ENCODE measurements around the gene DYNLL2.
"Not testable (repeated sequence)": the region's sequence is repeated elsewhere in the genome, so short reads cannot be mapped to it uniquely, and the experiment has no call there.

The DYNLL2 gene

GRCh38 chr17:58082870-58083490, at the start of gene DYNLL2:
Gene DYNLL2 (plus strand): TSS chr17:58083419. CDS start chr17:58087091, 3,672 bp downstream.
- peaks cover 4% of the 10 kb centered on the region for H3K27me3 Mint-ChIP-seq (ENCODE audit: low read depth, poor library complexity)
- H3K27ac Mint-ChIP-seq, result peak within 1 kb of the TSS; percentile 99
- peak within 1 kb of the TSS; percentile 91 for H3K4me3 Mint-ChIP-seq
- no peaks in the 10 kb centered on the region for H3K9me3 Mint-ChIP-seq
- H3K4me1 Mint-ChIP-seq, result peaks cover 78% of the 10 kb centered on the region
- TF ChIP-seq CTCF (IDR thresholded peaks at IDR 0.05), result no peak
- DNase-seq, result peak; percentile 95
- peaks cover 18% of the 10 kb centered on the region for H3K36me3 Mint-ChIP-seq (ENCODE audit: low read depth)

GRCh38 chr17:58039975-58040374, 43.2 kb upstream of the DYNLL2 start:
- no peak for DNase-seq
- no peak overlapping the region for H3K4me3 Mint-ChIP-seq
- H3K27ac Mint-ChIP-seq, result no peak overlapping the region
- no peak for TF ChIP-seq CTCF (IDR thresholded peaks at IDR 0.05)
- peaks cover 31% of the 10 kb centered on the region for H3K27me3 Mint-ChIP-seq (ENCODE audit: low read depth, poor library complexity)
- peaks cover 6% of the 10 kb centered on the region for H3K4me1 Mint-ChIP-seq
- H3K9me3 Mint-ChIP-seq, result peaks cover 4% of the 10 kb centered on the region
- no peaks in the 10 kb centered on the region for H3K36me3 Mint-ChIP-seq (ENCODE audit: low read depth)

DNA sequence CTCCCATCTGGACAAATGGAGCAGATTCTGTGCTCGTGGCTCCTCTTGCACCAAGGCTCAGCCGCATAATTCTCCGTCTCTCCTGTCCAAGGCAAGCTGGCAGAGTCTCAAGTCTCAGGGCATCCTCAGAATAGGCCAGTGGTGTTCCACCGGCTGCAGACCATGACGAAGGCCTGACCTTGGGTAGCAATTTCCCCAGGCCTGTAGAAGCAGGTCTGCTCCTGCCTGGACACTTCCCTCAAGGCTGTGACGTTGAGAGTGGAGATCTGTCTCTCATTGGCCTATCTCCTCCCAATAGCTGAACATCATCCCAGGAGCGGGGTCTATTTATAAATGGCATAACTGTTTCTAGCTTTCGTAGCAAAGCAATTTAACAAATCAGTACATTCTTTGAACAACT, 42.8 kb upstream of the DYNLL2 start:
- no peak overlapping the region for H3K4me3 Mint-ChIP-seq
- peaks cover 4% of the 10 kb centered on the region for H3K9me3 Mint-ChIP-seq
- peaks cover 6% of the 10 kb centered on the region for H3K4me1 Mint-ChIP-seq
- H3K27ac Mint-ChIP-seq, result no peak overlapping the region
- H3K36me3 Mint-ChIP-seq (ENCODE audit: low read depth), result no peaks in the 10 kb centered on the region
- peaks cover 31% of the 10 kb centered on the region for H3K27me3 Mint-ChIP-seq (ENCODE audit: low read depth, poor library complexity)
- no peak for DNase-seq
- TF ChIP-seq CTCF (IDR thresholded peaks at IDR 0.05), result no peak

DNA sequence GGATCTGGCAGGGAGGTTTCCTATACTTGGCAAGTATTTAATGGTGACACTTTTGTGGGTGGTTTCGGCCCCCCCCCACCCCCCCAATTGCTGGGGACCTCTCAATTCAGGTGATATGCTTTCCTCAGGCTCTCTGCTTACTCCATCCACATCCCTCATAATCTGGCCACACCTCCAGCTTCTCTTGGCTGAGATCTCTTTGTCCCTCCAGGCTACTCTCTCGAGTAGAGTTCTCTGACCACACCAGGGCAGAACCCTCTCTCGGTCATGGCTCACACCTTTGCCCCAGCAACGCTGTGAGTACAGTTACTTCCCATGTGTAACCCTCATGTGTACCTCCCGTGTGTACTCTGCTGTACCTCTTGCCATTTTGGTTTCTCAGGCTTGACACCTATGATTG, 42.1 kb upstream of the DYNLL2 start:
- Mint-ChIP-seq H3K4me1 (peaks cover 6% of the 10 kb centered on the region), H3K36me3 (ENCODE audit: low read depth) (no peaks in the 10 kb centered on the region), H3K9me3 (peaks cover 4% of the 10 kb centered on the region), H3K27me3 (ENCODE audit: low read depth, poor library complexity) (peaks cover 34% of the 10 kb centered on the region), H3K27ac (no peak overlapping the region), H3K4me3 (no peak overlapping the region)
- DNase-seq, result no peak
- no peak for TF ChIP-seq CTCF (IDR thresholded peaks at IDR 0.05)

GRCh38 chr17:58043221-58044181, 39.7 kb upstream of the DYNLL2 start:
- Mint-ChIP-seq H3K27me3 (ENCODE audit: low read depth, poor library complexity) (peaks cover 27% of the 10 kb centered on the region), H3K4me3 (no peak overlapping the region), H3K36me3 (ENCODE audit: low read depth) (no peaks in the 10 kb centered on the region), H3K27ac (no peak overlapping the region), H3K9me3 (peaks cover 4% of the 10 kb centered on the region), H3K4me1 (peaks cover 15% of the 10 kb centered on the region)
- TF ChIP-seq CTCF (IDR thresholded peaks at IDR 0.05), result no peak
- no peak for DNase-seq

- H3K27ac Mint-ChIP-seq; H3K9me3 Mint-ChIP-seq; H3K4me3 Mint-ChIP-seq; DNase-seq; H3K36me3 Mint-ChIP-seq (ENCODE audit: low read depth): not testable (repeated sequence)
- H3K27me3 Mint-ChIP-seq (ENCODE audit: low read depth, poor library complexity), result peaks cover 23% of the 10 kb centered on the region
- H3K4me1 Mint-ChIP-seq, result peaks cover 15% of the 10 kb centered on the region
These were observed 39.0 kb upstream of the DYNLL2 start for GRCh38 chr17:58044256-58044655.
